GM20000 (cell line): ENCODE results near the gene DDX24.

Source experiments
- DNase-seq: peaks from one replicate; pipeline ENCODE4 v3.0.0; 2012; ENCODE audit warnings: low spot score
- CTCF ChIP-seq: IDR thresholded peaks from 2 replicates; pipeline ENCODE4 v1.5.1; 2012; ENCODE audit warnings: mild to moderate bottlenecking, control low read depth; ENCODE audit errors: extremely low read depth, missing control alignments

The DDX24 gene

GRCh38 chr14:94037954-94038353 lies 43.0 kb downstream of the DDX24 start:
- TF ChIP-seq CTCF, result no peak
- no peak for DNase-seq

- peak; percentile 63 for TF ChIP-seq CTCF
- DNase-seq, result peak; percentile 82
Measured at GRCh38 chr14:94036313-94037167, 44.5 kb downstream of the DDX24 start.

GRCh38 chr14:94034886-94035285 lies 46.1 kb downstream of the DDX24 start:
- DNase-seq, result no peak
- TF ChIP-seq CTCF, result no peak

- no peak for TF ChIP-seq CTCF
- DNase-seq, result no peak
Measured at GRCh38 chr14:94031883-94032279, 49.1 kb downstream of the DDX24 start.

GRCh38 chr14:94031161-94031882 lies 49.7 kb downstream of the DDX24 start:
- DNase-seq, result no peak
- no peak for TF ChIP-seq CTCF

GRCh38 chr14:94030571-94030970 lies 50.4 kb downstream of the DDX24 start:
- DNase-seq, result no peak
- TF ChIP-seq CTCF, result no peak

- no peak for DNase-seq
- TF ChIP-seq CTCF, result no peak
Measured at GRCh38 chr14:94029671-94030203, 51.3 kb downstream of the DDX24 start.
